B cell (primary cell): Measurements from ENCODE around the gene IGSF9B. TPM values are rescaled to one million over a fixed set of nuclear protein-coding genes. Genes with fewer than 3 reads are reported as not detected.
A peak's percentile ranks its signal among the peaks of the same experiment; 100 is the strongest.

Experiments
- ATAC-seq: fragments of 200-7000 bp; cut with Tn5 transposase; one replicate; pipeline ENCODE4 v1.10.0; 2021; ENCODE audit warnings: low read depth, mild to moderate bottlenecking, moderate number of reproducible peaks, moderate library complexity
- CTCF ChIA-PET: fragments of 350-600 bp; sonication (Branson Sonifier 250); formaldehyde crosslinking; loops from one replicate; lab custom pipeline; 2021; ENCODE audit warnings: antibody characterized with exemption, inconsistent platforms; lab: Charles Lee
- POLR2A ChIA-PET: fragments of 350-600 bp; sonication (Branson Sonifier 250); formaldehyde crosslinking; loops from one replicate; lab custom pipeline; 2021; ENCODE audit warnings: antibody characterized with exemption; lab: Charles Lee
- DNase-seq: peaks from one replicate; pipeline ENCODE4 v3.0.0; 2013
- H2AFZ ChIP-seq: 2 replicates; pipeline ENCODE4 v1.6.1; 2012; ENCODE audit warnings: mild to moderate bottlenecking, low read depth, low read length; ENCODE audit not compliant: insufficient read depth, poor library complexity, severe bottlenecking
- H3K27ac ChIP-seq, 2 donors: 1 replicate in 1 of 2; 2 replicates in 1 of 2; pipeline ENCODE4 v1.5.1; 2012 to 2013; ENCODE audit warnings: low read length in 2 of 2, mild to moderate bottlenecking in 2 of 2, moderate library complexity in 1 of 2
- H3K27me3 ChIP-seq, 4 experiments: fragments of 200-600 bp in 1 of 4; sonication (generic) in 1 of 4; replicated peaks in 1 of 4; 1 replicate in 2 of 4; 2 replicates in 2 of 4; pipeline versions ENCODE4 v1.6.1 to v1.7.0; 2013 to 2016; ENCODE audit warnings: low read length in 3 of 4, mild to moderate bottlenecking in 2 of 4, mixed read lengths in 1 of 4, moderate library complexity in 1 of 4; ENCODE audit not compliant: insufficient read depth in 4 of 4, control insufficient read depth in 3 of 4; ENCODE audit errors: control extremely low read depth in 1 of 4
- H3K36me3 ChIP-seq, 2 experiments: replicated peaks in 1 of 2; 1 replicate in 1 of 2; 2 replicates in 1 of 2; pipeline versions ENCODE4 v1.6.1 to v1.7.1; 2013; ENCODE audit warnings: low read length in 1 of 2; ENCODE audit not compliant: insufficient read depth in 2 of 2, control insufficient read depth in 1 of 2; ENCODE audit errors: control extremely low read depth in 1 of 2, extremely low read depth in 1 of 2
- H3K4me1 ChIP-seq, 2 donors: fragments of 200-600 bp in 1 of 2; sonication (generic) in 1 of 2; 1 replicate in 1 of 2; 2 replicates in 1 of 2; pipeline versions ENCODE4 v1.5.1 to v1.6.1; 2013 to 2017; ENCODE audit warnings: low read length in 2 of 2; ENCODE audit not compliant: control insufficient read depth in 2 of 2, insufficient read depth in 2 of 2
- H3K4me2 ChIP-seq: replicated peaks from 2 replicates; pipeline ENCODE3; 2012; ENCODE audit warnings: mild to moderate bottlenecking, low read depth, low read length; ENCODE audit not compliant: poor library complexity, severe bottlenecking
- H3K4me3 ChIP-seq, 5 experiments: fragments of 200-600 bp in 1 of 5; sonication (generic) in 1 of 5; 1 replicate in 3 of 5; 2 replicates in 2 of 5; pipeline versions ENCODE4 v1.5.1 to v1.7.0; 2011 to 2016; ENCODE audit warnings: low read length in 4 of 5, mild to moderate bottlenecking in 4 of 5, low read depth in 2 of 5, control low read depth in 1 of 5, moderate library complexity in 1 of 5; ENCODE audit not compliant: insufficient read depth in 1 of 5; ENCODE audit errors: control extremely low read depth in 1 of 5, extremely low read depth in 1 of 5
- H3K79me2 ChIP-seq: fragments of 200-600 bp; sonication (generic); one replicate; pipeline ENCODE4 v1.6.0; 2016; ENCODE audit warnings: low read length; ENCODE audit not compliant: control insufficient read depth, insufficient read depth
- H3K9ac ChIP-seq: fragments of 200-600 bp; sonication (generic); 2 replicates; pipeline ENCODE4 v1.6.1; 2017; ENCODE audit warnings: mild to moderate bottlenecking, low read length, moderate library complexity
- H3K9me3 ChIP-seq, 3 donors: one replicate each; pipeline versions ENCODE4 v1.6.1 to v1.7.1; 2013; ENCODE audit warnings: low read length in 2 of 3; ENCODE audit not compliant: control insufficient read depth in 2 of 3, insufficient read depth in 1 of 3; ENCODE audit errors: control extremely low read depth in 1 of 3
- H4K20me1 ChIP-seq: 2 replicates; pipeline ENCODE4 v1.6.0; 2012; ENCODE audit warnings: mild to moderate bottlenecking, low read length; ENCODE audit not compliant: insufficient read depth, control insufficient read depth, poor library complexity, severe bottlenecking
- H3K27ac Mint-ChIP-seq: one replicate; pipeline ENCODE4 v1.8.0; 2021; ENCODE audit warnings: mixed read lengths
- H3K27me3 Mint-ChIP-seq: one replicate; pipeline ENCODE4 v1.8.0; 2021; ENCODE audit warnings: mixed read lengths
- H3K4me1 Mint-ChIP-seq: one replicate; pipeline ENCODE4 v1.8.0; 2021; ENCODE audit warnings: mixed read lengths
- H3K4me3 Mint-ChIP-seq: one replicate; pipeline ENCODE4 v1.8.0; 2021; ENCODE audit warnings: mixed read lengths
- H3K9me3 Mint-ChIP-seq: one replicate; pipeline ENCODE4 v1.8.0; 2022; ENCODE audit warnings: mixed read lengths; ENCODE audit not compliant: insufficient read depth
- CTCF ChIP-seq: fragments of 200-600 bp; IDR thresholded peaks from one replicate; pipeline ENCODE4 v1.8.0; 2022; ENCODE audit warnings: antibody characterized with exemption, mild to moderate bottlenecking
- EZH2 ChIP-seq: IDR thresholded peaks from 2 replicates; pipeline ENCODE4 v1.6.1; 2012; ENCODE audit warnings: borderline replicate concordance, low read depth, mild to moderate bottlenecking, moderate library complexity, low read length; ENCODE audit not compliant: insufficient read depth, poor library complexity, severe bottlenecking
- WGBS: methylation state at CpG from one replicate; pipeline ENCODE4 v1.1.5; 2013; ENCODE audit warnings: missing lambda C conversion rate; ENCODE audit not compliant: insufficient coverage; 5-methylcytosine and 5-hydroxymethylcytosine counted together
- intact Hi-C: fragments of 100-400 bp; cut with micrococcal nuclease; formaldehyde crosslinking; loops from one replicate; pipeline ENCODE4 v1.10.0; 2022
- polyA plus RNA-seq: library from polyadenylated mRNA; depleted of rRNA; stranded (reverse); fragments of >200 nt; gene quantifications from 2 replicates; pipeline ENCODE4 v1.2.3, GENCODE V29; 2012
- total RNA-seq, 2 donors: library from RNA; stranded (reverse); fragments of 120-200 nt in 1 of 2; gene quantifications; 1 replicate in 1 of 2; 2 replicates in 1 of 2; pipeline versions ENCODE4 v1.2.3 to v1.2.4, GENCODE V29; 2013 to 2022

IGSF9B gene
- total and polyA plus RNA-seq, 2 donors (not counting 1 experiment from before 2014, with no cell fraction given): 0.15 to 0.37 TPM

- WGBS: 83% methylated on average over 4 of the region's 5 CpGs
- intact Hi-C loops: no loop called here
- Histone ChIP-seq H3K4me2 (no peak overlapping the region), H3K9ac (no peak overlapping the region), H2AFZ (no peak overlapping the region), H3K4me3 (no peak overlapping the region), H3K27me3 (no peaks in the 10 kb centered on the region), H3K36me3 (no peaks in the 10 kb centered on the region), H3K27ac (no peak overlapping the region), H4K20me1 (no peaks in the 10 kb centered on the region), H3K4me1 (peaks cover 7 to 17% of the 10 kb centered on the region in 2 donors), H3K79me2 (no peaks in the 10 kb centered on the region), H3K9me3 (peaks cover 0 to 8% (median 0%) of the 10 kb centered on the region in 3 donors)
- TF ChIP-seq EZH2 (no peak), CTCF (no peak)
- DNase-seq (no peak), ATAC-seq (no peak)
- Mint-ChIP-seq H3K9me3 (no peaks in the 10 kb centered on the region), H3K27ac (no peak overlapping the region), H3K4me3 (no peak overlapping the region), H3K27me3 (peaks cover 10% of the 10 kb centered on the region), H3K4me1 (peaks cover 26% of the 10 kb centered on the region)
- ChIA-PET CTCF (no interaction called here), POLR2A (no interaction called here)
These were observed 58.0 kb downstream of the IGSF9B start for GRCh38 chr11:133898770-133899115.

GRCh38 chr11:133898031-133898769 lies 58.6 kb downstream of the IGSF9B start:
- no peak overlapping the region for H3K27ac ChIP-seq
- intact Hi-C loops: no loop called here
- H3K4me2 ChIP-seq: peak overlapping the region; percentile 8
- H3K4me3 ChIP-seq: no peak overlapping the region
- WGBS: 77% methylated on average over 10 of the region's 17 CpGs
- H4K20me1 ChIP-seq: no peaks in the 10 kb centered on the region
- no peak overlapping the region for H3K9ac ChIP-seq
- TF ChIP-seq EZH2 (no peak), CTCF (no peak)
- H3K79me2 ChIP-seq: no peaks in the 10 kb centered on the region
- peaks cover 7 to 17% of the 10 kb centered on the region in 2 donors for H3K4me1 ChIP-seq
- H3K27ac Mint-ChIP-seq: no peak overlapping the region
- ChIA-PET POLR2A (no interaction called here), CTCF (no interaction called here)
- ATAC-seq (no peak), DNase-seq (no peak)
- no peaks in the 10 kb centered on the region for H3K9me3 Mint-ChIP-seq
- peaks cover 10% of the 10 kb centered on the region for H3K27me3 Mint-ChIP-seq
- H3K4me1 Mint-ChIP-seq: peaks cover 26% of the 10 kb centered on the region
- peak overlapping the region; percentile 55 for H3K4me3 Mint-ChIP-seq
- H3K36me3 ChIP-seq: no peaks in the 10 kb centered on the region
- no peaks in the 10 kb centered on the region for H3K27me3 ChIP-seq
- peaks cover 0 to 8% (median 0%) of the 10 kb centered on the region in 3 donors for H3K9me3 ChIP-seq
- H2AFZ ChIP-seq: no peak overlapping the region
